DMS 273 (cell line): ENCODE data around the gene POU2F3.

ENCODE experiments used
- DNase-seq: peaks from one replicate; lab custom pipeline; 2025; ENCODE audit not compliant: unreplicated experiment; lab: John Stamatoyannopoulos, UW

Gene POU2F3

DNA sequence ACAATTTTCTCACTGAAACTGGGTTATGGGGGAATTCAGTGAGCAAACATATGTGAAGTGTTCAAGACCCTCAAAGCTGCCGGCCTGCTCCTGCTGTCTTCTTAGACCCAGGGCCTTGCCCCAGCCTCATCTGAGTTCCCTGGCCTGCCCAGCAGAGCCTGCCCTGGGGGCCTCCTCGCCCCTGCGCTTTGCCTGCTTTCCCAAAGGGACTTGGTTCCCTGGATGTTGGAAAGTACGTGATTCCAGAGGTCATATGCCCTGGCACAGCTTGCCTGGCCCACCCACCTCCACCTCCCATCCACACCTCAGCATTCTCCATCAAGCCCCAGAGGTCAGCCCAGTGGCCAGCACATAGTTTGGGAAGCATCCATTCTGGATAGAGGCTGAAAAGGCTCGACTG, 13.7 kb upstream of the POU2F3 start:
- DNase-seq = no peak

DNA sequence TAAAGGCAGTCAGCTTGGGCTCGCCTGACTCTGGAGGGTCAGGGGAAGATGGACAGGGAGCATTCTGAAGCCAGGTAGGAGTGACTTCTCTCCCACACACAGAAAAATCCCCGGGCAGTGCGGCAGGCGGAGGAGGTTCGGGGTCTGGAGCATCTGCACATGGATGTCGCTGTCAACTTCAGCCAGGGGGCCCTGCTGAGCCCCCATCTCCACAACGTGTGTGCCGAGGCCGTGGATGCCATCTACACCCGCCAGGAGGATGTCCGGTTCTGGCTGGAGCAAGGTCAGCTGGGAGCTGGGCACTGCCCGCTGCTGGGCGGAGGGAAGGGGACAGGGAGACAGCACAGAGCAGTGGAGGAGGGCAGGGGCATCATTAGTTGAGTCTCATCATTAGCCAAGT, 13.2 kb upstream of the POU2F3 start:
- no peak for DNase-seq

DNA sequence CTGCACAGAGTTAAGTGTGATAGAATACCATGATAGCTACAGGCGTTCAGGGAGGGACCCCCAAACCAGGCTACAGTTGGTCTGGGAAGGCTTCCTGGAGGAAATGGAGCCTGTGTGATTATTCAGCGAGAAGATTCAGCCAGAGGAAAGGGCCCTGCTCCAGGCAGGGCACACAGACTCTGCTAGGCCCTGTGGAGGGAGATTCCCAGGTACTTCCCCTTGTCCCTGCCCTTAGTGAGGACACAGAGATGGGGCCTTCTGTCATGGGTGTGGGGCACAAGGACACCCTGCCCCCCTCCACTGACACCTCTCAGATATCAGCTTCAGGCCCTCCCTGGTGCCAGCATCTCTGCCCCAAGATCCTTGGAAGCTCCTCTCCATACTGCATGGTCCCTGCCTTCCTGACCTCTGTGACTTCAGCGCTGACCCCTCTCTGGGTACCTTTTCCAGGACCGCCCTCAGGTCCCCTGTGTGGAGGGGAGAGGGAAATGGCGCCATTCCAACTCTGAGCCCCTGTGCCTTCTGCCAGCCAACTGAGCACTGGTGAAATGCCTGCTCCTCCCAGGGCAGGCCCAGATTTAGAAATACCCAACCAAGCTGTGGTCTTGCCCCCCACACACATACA, 12.6 kb upstream of the POU2F3 start:
- no peak for DNase-seq

DNA sequence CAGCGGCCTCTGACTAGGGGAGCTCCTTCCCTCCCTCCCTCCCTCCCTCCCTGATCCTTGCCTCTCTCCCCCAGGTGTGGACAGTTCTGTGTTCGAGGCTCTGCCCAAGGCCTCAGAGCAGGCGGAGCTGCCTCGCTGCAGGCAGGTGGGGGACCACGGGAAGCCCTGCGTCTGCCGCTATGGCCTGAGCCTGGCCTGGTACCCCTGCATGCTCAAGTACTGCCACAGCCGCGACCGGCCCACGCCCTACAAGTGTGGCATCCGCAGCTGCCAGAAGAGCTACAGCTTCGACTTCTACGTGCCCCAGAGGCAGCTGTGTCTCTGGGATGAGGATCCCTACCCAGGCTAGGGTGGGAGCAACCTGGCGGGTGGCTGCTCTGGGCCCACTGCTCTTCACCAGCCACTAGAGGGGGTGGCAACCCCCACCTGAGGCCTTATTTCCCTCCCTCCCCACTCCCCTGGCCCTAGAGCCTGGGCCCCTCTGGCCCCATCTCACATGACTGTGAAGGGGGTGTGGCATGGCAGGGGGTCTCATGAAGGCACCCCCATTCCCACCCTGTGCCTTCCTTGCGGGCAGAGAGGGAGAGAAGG, 11.1 kb upstream of the POU2F3 start:
- DNase-seq = peak; percentile 14

DNA sequence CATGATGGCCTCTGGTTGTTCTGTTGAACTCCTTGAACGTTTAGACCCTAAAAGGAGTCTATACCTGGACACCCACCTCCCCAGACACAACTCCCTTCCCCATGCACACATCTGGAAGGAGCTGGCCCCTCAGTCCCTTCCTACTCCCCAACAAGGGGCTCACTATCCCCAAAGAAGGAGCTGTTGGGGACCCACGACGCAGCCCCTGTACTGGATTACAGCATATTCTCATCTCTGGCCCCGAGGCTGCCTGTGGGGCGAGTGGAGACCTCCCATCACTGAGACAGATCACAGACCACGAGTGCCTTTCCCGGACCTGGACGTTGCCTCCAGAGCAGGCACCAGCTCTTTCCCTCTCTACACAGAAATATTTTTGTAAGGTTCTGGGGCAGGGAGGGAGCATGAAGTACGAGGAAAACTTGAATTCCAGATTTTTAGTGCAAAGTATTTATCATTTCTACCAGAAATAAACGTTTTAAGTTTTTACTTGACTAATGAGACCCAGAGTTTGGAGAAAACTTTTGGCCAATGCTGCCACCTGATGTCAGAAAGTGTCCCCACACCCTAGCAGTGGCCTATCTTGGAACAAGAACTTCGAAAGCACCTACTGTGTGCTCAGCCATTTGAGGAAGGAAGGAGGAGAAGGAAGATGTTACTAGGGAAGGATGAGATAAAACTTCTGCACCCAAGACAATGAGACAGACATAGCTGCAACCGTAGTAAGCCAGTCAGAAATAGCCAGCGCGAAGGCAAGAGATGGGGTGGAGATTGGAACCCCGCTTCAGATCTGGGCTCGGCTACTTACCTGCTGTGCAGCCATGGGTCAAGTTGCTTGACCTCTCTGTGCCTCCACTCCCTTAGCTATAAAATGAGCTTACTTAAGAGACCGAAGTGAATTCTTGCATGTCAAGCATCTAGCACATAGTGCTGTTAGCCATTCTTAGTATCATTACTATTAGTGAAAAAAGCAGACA, 10.2 kb upstream of the POU2F3 start:
- peak; percentile 42 for DNase-seq

DNA sequence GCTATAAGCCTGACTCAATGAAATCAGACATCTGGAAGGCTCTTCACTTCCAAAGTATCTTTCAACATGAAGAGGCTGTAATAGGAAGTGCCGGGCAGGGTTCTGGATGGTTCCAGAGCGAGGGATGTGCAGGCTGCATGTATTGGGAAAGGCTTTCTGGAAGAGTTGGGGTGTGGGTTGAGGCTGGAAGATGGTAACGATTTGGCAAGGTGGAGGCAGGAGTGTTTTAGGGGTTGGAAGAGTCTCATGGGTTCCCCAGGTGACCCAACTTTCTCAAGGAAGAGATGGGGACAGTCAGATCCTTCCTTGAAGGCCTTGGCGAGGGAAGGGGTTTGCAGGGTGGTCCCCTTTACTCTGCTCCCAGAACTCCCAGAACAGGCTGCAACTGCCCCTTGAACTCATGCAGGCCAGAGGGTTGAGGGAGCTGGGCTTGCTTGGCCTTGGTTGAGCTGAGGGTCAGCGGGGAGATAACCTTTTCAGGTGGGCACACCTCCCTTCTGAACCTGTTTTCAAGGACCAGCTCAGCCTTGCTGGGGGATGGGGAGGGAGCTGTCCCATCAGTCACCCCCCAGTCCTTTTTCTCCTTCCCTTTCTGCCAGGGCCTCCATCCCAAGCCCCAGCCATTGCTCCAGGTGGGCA, 9.4 kb upstream of the POU2F3 start:
- no peak for DNase-seq

DNA sequence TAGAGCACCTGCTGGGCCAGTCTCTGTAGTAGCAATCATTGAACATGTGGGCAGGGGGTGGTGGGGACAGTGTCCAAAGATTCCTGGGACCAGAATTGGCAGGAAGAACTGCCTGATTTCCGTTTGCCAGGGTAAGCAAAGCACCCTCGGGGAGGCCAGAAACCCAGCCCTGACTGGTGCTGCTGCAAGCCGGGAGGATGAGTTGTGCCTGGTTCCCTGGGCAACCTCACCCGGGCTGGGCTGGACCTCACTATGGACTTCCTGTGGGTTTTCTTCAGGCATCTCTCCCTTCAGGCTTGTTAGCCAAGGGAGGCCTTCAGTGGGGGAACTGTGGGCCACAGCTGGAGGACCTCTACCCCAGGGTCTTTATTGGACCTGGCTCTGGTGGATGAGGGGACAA, 8.0 kb upstream of the POU2F3 start:
- DNase-seq = no peak

DNA sequence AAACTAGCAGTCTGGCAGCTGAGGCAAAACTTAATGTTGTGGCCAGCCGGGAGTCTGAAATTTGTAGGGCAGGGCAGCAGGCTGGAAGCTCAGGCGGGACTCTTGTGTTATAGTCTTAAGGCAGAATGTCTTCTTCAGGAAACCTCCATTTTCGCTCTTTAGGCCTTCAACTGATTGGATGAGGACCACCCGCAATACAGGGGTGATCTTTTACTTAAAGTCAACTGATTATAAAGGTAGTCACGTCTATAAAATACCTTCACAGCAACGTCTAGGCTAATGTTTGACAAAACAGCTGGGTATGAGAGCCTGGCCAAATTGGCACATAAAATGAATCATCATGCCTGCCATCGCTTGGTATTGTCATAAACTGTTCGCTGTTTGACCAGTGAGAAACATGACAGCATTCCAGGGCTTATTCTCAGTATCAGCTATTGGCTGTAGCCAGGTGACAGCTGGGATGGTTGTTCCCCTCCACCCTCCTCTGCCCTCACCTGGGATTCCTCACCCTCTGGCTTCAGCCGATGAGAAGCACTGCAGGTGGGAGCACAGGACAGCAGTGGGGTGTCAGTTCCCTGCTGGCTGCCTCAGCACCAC, 6.6 kb upstream of the POU2F3 start:
- no peak for DNase-seq

DNA sequence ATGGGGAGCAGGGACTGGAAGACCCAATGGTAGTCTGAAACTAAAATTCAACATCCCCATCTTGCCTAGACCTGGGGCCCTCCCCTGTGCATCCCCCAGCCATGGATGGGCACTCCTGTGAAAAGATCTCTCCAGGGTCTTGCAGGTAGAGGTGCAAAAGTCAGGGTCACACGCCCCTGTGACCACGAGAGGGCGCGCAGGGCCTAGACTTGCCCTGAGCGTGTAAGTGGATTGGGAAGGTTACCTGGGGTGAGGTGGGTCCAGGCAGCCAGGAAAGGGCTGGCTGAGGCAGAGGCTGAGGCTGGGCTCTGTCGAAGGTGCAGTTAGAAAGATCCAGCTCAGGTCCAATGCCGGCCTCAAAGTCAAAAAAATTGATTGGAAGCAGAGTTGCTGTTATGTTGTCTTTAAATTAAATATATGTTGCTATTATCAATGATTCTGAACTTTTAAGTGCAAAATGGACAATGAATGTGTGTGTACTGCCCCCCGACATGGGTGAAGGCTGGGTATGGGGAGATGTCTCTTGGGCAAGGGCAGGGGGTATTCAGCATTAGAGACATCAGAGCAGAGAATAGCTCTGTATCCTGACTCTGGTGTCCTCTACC, 4.8 kb upstream of the POU2F3 start:
- DNase-seq = peak; percentile 80

DNA sequence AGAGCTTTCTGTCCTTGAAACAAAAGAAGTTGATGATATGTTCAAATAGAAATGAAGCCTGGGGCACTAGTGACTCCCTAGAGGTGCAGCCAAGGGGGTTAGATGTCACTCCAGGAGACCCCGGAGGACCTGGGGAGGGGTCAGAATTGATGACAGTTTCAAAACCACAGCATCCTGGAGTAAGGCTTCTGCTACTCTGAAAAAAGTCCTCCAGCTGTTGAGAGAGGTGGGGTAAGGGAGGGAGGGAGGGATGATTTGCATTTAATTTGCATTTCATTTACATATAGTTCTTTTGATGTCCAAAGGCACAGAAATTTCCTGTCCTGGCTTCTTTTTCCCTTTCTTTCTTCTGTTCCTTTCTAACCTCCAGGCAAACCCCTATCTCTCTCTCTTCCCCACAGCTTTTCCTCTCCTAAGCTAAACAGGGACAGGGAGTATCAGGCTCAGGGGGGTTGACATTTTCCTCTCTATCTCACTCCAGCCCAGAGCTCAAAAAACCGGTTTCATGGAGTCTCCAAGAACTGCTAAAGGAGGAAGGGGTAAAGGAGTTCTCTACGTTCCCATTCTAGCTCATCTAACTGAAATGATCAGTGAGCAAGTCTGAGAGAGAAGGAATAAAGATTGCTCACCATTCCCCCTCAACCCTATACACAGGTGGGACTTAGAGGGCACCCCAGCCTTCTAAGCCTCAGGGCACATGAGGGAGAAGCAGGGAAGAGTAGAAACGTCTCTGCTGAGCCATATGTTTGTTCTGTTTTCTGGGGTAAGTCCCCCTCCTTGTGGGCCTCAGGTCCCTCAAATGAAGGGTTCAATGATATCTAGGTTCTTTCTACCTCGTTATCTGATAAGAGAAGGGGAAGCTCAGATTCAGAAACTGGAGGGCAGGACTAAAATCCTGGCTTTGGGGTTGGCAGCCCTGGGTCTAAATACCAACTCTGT, 3.5 kb upstream of the POU2F3 start:
- peak; percentile 75 for DNase-seq

DNA sequence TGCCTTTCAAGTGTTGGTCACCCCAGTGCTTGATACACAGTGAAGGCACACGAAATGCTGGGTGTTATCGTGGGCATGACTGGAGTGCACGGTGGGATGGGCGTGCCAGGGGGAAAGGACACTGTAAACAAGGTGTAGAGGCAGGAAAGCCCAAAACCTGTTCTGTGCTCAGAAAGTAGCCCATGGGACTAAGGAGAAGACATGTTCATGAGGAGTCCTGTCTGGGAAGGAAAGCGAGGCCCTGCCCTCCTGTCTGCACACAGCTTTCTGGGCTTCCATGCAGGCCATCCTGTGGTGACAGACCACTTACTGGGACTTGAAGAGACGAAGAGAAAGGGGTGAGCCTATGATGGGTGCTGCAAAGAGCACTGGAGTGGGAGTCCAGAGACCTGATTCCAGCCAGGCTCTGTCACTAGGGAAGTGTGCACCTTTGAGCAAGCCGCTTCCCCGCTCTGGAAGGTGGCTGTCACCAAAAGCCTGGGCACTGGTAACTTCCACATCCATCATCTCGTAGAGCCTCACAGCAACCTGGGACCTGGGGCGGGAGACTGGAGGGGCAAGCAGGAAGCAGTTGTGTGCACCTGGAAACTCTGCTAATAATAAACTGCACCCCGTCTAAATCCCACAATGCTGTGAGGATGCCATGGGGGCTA, 846 bp upstream of the POU2F3 start:
- DNase-seq = no peak

DNA sequence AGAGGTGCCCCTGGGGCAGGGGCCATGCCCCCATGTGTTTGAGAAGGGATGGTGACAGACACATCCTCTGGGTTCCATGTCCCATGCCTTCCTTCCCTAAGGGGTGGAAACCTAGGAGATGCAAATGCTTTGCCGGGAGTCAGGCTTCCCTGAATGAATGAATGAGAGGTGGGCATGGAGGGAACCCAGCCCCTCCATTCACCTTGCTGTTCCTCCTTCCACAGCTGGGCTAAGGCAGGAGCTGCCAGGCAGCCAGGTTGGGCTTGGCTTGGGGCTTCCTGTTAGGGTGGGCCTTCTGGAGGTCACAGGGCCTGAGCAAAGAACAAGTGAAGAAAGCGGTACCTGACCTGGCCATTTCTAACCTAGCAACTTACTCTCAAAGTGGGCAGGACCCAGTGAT, 926 bp downstream of the POU2F3 start:
- DNase-seq = no peak

DNA sequence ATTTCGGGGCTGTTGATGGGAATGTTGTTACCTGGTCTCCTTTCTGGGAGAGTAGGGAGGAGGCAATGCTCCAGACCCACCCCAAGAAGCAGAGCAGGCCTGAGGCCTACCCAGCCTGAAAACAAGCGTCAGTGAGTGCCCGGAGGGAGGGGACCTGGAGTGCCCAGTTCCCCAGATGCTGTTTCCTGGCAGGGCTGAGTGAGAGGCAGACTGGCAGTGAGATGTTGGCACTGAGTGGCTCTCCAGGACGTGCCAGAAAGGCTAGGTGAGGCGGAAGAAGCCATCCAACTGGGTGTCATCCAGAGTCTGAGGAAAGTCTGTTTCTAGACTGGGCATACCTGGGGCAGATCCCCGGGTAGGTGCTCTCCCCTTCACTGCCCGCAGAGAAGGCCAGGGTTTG, 1.3 kb downstream of the POU2F3 start:
- DNase-seq = no peak

DNA sequence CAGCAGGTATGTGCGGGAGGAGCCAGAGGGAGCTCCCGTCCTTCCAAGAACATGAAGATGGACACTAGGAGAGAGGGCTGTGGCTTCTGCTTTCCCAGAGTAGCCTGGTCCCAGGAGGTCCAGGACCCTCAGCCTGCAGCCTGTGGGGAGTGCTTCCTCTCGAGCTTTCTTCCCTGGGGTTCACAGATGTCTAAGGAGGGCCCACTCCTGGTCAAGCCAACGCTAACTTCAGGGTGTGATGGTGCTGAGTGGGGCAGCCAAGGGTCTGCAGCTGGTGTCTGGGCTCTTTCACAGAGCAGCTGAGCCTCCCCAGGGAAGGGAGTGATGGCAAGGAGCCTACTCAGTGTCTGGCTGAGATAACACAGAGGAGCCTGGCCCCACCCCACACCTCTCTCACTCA, 3.3 kb downstream of the POU2F3 start:
- no peak for DNase-seq

DNA sequence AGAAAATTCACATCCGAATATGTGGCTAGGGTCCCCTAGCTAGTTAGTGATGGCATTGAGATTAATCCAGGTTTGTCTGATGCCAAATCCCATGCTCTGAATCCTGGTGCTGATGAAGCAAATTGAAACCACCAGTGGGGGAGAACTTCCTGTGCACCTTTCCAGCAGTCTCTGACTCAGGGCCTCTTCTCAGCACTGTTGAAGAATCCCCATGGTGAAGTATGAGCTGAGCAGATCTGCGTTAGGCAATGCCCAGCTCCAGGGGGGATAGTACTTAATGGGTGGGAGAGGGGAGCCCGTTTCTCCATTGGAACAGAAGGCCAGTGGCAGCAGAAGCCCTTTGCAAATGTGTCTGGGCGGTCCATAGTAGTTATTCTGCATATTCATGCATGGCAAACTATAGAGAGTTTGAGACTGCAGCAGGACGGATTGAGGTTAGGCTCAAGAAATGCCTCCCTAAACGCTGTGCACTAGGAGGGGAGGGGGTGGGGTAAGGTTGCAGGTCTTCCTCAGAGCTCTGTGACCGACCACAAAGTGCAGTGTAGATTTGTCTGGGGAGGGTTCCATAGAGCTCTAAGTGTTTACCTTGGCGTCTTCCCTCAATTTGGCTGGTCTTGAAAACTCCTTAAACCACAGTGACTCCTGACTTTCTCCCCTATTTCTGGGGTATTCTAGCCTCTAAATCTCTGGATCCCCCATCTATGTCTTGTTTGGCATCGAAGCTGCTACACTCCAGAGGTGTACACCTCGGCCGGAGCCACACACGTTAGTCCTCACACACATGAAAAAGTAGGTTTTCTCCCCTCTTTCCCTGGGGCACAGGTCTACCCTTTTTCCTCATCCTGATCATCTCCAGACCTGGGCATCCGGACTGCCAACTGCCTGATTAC, 4.8 kb downstream of the POU2F3 start:
- no peak for DNase-seq

DNA sequence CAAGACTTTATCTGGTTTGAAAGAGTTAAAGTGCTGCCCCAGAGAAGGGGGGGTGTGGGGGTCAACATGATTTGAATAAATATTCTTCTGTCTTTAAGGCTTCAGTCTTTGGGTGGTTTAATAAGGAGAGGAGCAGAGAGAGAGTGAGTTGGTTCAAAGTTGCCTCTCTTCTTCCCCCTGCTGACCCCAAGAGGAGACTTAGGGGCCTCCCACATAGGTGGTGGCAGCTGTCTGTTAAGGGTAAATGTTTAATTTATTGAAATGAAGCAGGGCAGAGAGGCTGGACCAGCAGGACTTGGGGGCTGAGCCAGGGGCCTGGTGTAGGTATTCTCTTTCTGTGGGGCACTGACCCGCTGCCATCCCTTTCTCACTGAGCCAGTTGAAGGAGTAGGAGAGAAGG, 5.5 kb downstream of the POU2F3 start:
- DNase-seq = no peak

DNA sequence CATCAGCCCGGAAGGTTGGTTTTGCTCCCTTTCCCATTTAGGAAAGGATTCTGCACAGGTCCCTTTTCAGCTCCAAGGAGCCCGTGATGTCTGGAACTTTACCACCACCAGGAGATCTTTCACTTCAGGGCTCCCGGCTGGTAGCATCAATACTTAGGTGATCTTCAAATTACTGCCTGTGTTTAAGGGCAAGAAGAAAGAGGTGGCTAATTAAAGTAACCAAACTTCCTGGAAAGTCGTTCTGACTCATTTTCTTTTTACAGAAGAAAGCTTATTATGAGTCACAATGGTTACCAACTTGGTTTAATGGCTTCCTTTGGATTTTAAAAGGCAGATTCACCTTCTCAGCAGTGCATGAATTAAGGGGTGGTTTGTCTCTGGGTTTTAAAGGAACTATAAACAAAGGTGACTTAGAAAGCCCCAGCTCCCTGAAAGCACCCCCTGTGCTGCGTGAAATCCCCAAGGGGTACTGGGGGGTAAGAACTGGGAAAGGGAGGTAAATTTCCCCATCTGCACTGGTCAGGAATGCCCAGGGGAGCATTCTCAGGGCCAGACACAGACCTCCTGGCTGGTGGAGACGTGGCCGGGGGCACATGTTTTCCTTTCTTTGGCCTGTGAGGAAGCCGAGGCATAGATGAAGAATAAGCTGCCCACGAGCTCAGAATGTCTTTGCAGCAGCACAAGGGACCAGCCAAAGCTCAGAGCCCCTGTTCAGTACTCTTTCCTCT, 8.8 kb downstream of the POU2F3 start:
- no peak for DNase-seq
